ENCODE measurements around the gene LMO3.
"Not testable (repeated sequence)": the region's sequence is repeated elsewhere in the genome, so short reads cannot be mapped to it uniquely, and the experiment has no call there.

LMO3 gene

DNA sequence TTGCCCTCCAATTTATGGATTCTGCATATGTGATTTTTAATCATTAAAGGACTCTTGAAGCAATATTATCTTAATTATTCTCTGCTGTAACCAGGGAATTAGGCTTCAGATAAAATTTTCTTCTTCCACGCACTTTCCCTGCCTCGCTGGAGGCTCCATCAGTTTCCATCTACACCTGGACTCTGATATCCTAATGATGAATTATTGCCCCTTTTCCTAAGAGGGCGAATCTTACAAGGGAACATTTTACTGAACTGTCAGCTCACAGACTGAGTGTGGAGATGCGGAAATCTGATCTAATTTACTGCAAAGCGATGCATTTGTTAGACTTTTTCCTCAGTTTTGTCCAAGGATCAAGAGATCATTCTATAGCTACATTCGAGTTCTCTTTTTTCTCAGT, 43.0 kb downstream of the LMO3 start:
- DNase-seq (ENCODE audit: low read depth in 1 of 2, low spot score in 1 of 2) = no peak
- in situ Hi-C loops (cut with HindIII; ENCODE audit: low pct_unique_long_range_greater_than_20kb, low sequenced_read_pairs) = no loop called here
- TF ChIP-seq JUND (IDR thresholded peaks at IDR 0.05; ENCODE audit: low read depth) = no peak

DNA sequence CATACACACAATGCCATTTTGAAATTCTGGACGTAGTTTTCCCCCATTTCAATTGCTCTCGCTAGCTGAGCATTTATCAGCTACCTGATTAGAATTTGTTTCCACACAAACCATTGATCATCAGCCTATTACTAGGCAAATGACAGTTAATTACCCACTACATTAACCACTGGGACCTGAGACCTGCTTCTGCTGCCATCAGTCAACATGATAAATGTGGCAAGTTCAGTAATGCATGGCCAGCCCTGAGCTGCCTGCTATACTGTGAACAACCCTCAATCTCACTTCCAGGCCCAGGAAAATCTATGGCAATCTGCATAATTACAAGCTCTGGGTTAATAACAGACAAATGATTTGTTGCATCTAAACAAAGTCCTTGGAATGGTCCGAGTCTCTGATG, 43.5 kb downstream of the LMO3 start:
- no peak for TF ChIP-seq JUND (IDR thresholded peaks at IDR 0.05; ENCODE audit: low read depth)
- in situ Hi-C loops (cut with HindIII; ENCODE audit: low pct_unique_long_range_greater_than_20kb, low sequenced_read_pairs) = no loop called here
- no peak for DNase-seq (ENCODE audit: low read depth in 1 of 2, low spot score in 1 of 2)

GRCh38 chr12:16560273-16560672, 45.7 kb downstream of the LMO3 start:
- DNase-seq (ENCODE audit: low read depth in 1 of 2, low spot score in 1 of 2) = peak in 1 of 2 experiments; percentile 21
- no peak for TF ChIP-seq JUND (IDR thresholded peaks at IDR 0.05; ENCODE audit: low read depth)
- in situ Hi-C loops (cut with HindIII; ENCODE audit: low pct_unique_long_range_greater_than_20kb, low sequenced_read_pairs) = no loop called here

DNA sequence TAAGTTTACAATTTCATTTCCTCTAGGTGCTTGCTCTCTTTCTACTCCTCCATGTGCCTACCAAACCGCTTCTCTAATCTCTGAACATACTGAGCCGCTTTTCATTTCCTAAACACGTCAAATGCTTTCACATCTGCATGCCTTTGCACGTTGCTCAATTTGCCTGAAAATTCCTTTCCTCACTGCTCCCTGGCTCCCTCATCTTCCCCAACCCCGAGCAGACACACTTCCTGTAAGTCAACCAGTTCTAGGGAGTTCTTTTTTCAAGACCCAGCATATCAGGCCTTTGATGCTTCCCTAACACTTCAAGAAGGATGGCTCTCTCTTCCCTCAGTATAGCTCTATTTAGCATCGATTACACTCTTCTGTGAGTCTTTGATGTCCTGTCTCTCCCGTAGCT, 50.3 kb downstream of the LMO3 start:
- DNase-seq (ENCODE audit: low read depth in 1 of 2, low spot score in 1 of 2) = no peak
- in situ Hi-C loops (cut with HindIII; ENCODE audit: low pct_unique_long_range_greater_than_20kb, low sequenced_read_pairs) = no loop called here
- no peak for TF ChIP-seq JUND (IDR thresholded peaks at IDR 0.05; ENCODE audit: low read depth)

- TF ChIP-seq JUND (IDR thresholded peaks at IDR 0.05; ENCODE audit: low read depth) = no peak
- DNase-seq (ENCODE audit: low read depth in 1 of 2, low spot score in 1 of 2) = no peak
- in situ Hi-C loops (cut with HindIII; ENCODE audit: low pct_unique_long_range_greater_than_20kb, low sequenced_read_pairs) = no loop called here
These were observed 52.5 kb downstream of the LMO3 start for GRCh38 chr12:16553457-16553856.

DNA sequence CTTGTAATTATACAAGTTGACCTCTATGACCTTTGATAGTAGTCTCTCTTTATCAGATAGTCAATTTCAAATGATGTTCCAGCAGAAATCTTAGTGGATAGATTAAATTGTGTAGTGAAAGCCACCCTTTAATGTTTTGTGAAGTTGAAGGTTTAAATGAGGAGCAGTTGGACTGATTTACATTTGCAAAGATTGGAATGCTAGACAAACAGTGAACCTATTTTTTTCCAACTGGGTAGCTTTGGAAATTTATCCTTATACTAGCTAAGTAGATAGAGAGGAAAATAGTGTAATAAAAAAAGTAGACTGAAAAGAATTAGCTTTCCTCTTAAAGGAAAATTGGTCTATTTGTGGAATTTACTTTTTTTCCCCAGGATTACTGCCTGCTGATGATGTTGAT, 53.7 kb downstream of the LMO3 start:
- no peak for DNase-seq (ENCODE audit: low read depth in 1 of 2, low spot score in 1 of 2)
- TF ChIP-seq JUND (IDR thresholded peaks at IDR 0.05; ENCODE audit: low read depth) = no peak
- in situ Hi-C loops (cut with HindIII; ENCODE audit: low pct_unique_long_range_greater_than_20kb, low sequenced_read_pairs) = no loop called here

GRCh38 chr12:16545836-16546235, 60.1 kb downstream of the LMO3 start:
- DNase-seq (ENCODE audit: low read depth in 1 of 2, low spot score in 1 of 2) = no peak
- in situ Hi-C loops (cut with HindIII; ENCODE audit: low pct_unique_long_range_greater_than_20kb, low sequenced_read_pairs) = no loop called here
- TF ChIP-seq JUND (IDR thresholded peaks at IDR 0.05; ENCODE audit: low read depth) = no peak

GRCh38 chr12:16542586-16542985, 63.4 kb downstream of the LMO3 start:
- in situ Hi-C loops (cut with HindIII; ENCODE audit: low pct_unique_long_range_greater_than_20kb, low sequenced_read_pairs) = no loop called here
- no peak for DNase-seq (ENCODE audit: low read depth in 1 of 2, low spot score in 1 of 2)
- no peak for TF ChIP-seq JUND (IDR thresholded peaks at IDR 0.05; ENCODE audit: low read depth)

- DNase-seq (ENCODE audit: low read depth in 1 of 2, low spot score in 1 of 2); in situ Hi-C loops (cut with HindIII; ENCODE audit: low pct_unique_long_range_greater_than_20kb, low sequenced_read_pairs): not testable (repeated sequence)
These were observed 68.3 kb downstream of the LMO3 start for GRCh38 chr12:16537652-16538051.

GRCh38 chr12:16531621-16532020, 74.3 kb downstream of the LMO3 start:
- peak in 1 of 2 experiments; percentile 89 for DNase-seq (ENCODE audit: low read depth in 1 of 2, low spot score in 1 of 2)
- no peak for TF ChIP-seq JUND (IDR thresholded peaks at IDR 0.05; ENCODE audit: low read depth)
- in situ Hi-C loops (cut with HindIII; ENCODE audit: low pct_unique_long_range_greater_than_20kb, low sequenced_read_pairs) = no loop called here

DNA sequence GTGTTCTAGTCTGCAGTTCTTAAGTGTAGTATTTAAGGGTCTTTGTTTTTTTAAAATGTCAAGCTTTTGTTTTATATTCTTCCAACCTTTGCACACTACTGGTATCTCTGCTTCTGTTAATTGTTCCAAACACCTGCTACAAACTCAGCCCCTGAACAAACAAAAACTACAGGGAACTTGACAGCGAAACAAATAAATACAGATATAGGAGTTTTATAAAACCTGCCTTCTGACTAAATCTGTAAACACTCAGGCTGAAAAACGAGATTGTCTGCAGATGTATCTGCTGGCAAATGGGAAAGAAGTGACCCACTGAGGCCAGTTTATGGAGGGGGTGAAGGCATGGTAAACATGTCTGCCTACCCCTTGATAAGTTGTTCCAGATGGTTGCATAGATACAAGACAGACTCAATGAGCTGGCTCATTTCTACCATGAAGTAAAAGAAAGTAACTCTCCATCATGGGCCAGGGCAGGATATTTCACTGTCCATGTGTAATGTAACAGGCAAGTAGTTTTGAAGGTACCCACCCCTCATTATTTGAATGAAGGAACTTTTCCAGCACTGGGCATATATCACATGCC, 75.6 kb downstream of the LMO3 start:
- TF ChIP-seq JUND (IDR thresholded peaks at IDR 0.05; ENCODE audit: low read depth) = no peak
- in situ Hi-C loops (cut with HindIII; ENCODE audit: low pct_unique_long_range_greater_than_20kb, low sequenced_read_pairs) = no loop called here
- DNase-seq (ENCODE audit: low read depth in 1 of 2, low spot score in 1 of 2) = peak in 1 of 2 experiments; percentile 34

DNA sequence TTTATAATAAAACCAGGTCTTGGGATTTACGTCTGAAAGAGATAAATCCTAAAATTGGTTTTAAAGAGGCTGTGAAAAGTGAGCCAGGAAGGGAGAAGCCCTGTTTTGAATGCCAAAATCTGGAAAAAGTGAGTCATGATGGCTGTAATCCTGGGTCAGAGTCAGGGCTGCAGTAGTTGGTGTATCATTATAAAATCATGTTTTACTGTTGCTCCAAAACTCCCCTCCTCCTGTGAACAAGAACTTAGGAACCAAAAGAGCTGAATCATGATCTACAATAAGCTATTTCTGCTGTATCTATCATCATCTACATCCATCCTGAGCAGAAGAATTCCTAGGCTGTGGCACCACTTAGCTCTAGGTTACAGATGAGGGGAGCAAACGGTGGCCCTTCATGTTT, 79.3 kb downstream of the LMO3 start:
- TF ChIP-seq JUND (IDR thresholded peaks at IDR 0.05; ENCODE audit: low read depth) = no peak
- no peak for DNase-seq (ENCODE audit: low read depth in 1 of 2, low spot score in 1 of 2)
- in situ Hi-C loops (cut with HindIII; ENCODE audit: low pct_unique_long_range_greater_than_20kb, low sequenced_read_pairs) = no loop called here

DNA sequence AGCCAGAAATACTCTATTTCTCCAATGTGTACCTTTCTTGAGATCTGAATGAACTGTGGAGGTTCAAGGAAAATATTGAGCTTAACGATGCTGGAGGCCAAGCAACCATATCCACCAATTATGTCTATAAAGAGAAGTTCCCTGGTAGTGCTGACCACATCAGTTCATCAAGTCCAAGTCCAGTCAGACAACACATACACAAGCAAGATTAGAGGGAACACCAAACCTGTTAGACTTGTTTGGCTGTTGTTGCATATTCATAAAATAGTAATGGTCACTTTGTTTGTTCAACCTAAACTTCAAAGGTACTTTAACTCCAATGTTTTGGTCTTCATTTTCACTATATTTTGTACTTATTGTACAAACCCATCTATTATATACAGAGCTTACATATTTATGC, 81.6 kb downstream of the LMO3 start:
- no peak for TF ChIP-seq JUND (IDR thresholded peaks at IDR 0.05; ENCODE audit: low read depth)
- DNase-seq (ENCODE audit: low read depth in 1 of 2, low spot score in 1 of 2) = peak in 1 of 2 experiments; percentile 66
- in situ Hi-C loops (cut with HindIII; ENCODE audit: low pct_unique_long_range_greater_than_20kb, low sequenced_read_pairs) = no loop called here

DNA sequence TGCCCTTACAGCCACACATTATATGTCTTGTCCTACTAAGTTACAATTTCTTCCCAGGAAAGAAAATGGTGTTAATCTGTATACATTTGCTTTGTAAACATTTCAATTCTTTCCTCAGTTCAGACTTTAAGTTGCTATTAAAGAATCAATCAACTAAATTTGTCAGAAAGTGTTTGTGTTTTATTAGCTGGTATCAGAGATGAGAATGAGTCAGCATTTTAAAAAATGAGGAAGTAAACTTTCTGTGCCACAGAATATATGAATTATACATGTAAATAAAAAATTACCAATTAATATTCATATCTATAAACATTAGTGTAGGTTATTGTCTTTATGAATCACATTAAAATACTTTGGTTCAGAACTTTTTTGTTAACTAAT, 82.0 kb downstream of the LMO3 start:
- TF ChIP-seq JUND (IDR thresholded peaks at IDR 0.05; ENCODE audit: low read depth) = no peak

More for the DNA sequence above, 82.0 kb downstream of the LMO3 start:
- DNase-seq (ENCODE audit: low read depth in 1 of 2, low spot score in 1 of 2) = no peak
- in situ Hi-C loops (cut with HindIII; ENCODE audit: low pct_unique_long_range_greater_than_20kb, low sequenced_read_pairs) = no loop called here

Data from T47D (cell line).